ENCODE results near the gene KCNK15. TPM values are rescaled to one million over a fixed set of nuclear protein-coding genes. Genes with fewer than 3 reads are reported as not detected.

Gene KCNK15
- polyA plus RNA-seq, 1 donor (not counting 4 experiments of a cell fraction or from before 2014, with no cell fraction given), result not detected

GRCh38 chr20:44737116-44737515 is 8.5 kb upstream of the KCNK15 start:
- no peaks in the 10 kb centered on the region for H4K20me1 ChIP-seq (ENCODE audit: control insufficient read depth, extremely low read depth, insufficient read depth, low read length)
- no peak overlapping the region for H2AFZ ChIP-seq (ENCODE audit: control insufficient read depth, low read length)
- no peaks in the 10 kb centered on the region for H3K36me3 ChIP-seq (ENCODE audit: control insufficient read depth in 2 of 2, extremely low read depth in 1 of 2, insufficient read depth in 2 of 2, low read length in 2 of 2)
- H3K4me3 ChIP-seq (ENCODE audit: control insufficient read depth in 2 of 3, extremely low read depth in 1 of 3, insufficient read depth in 2 of 3, low read depth in 1 of 3, low read length in 3 of 3), result no peak overlapping the region
- no peak overlapping the region for H3K27ac ChIP-seq (ENCODE audit: control insufficient read depth, insufficient read depth, low read length)
- TF ChIP-seq EZH2 (IDR thresholded peaks at IDR 0.05; ENCODE audit: low read length) (no peak), CTCF (optimal IDR thresholded peaks at IDR 0.05 in 1 of 3, IDR thresholded peaks at IDR 0.05 in 1 of 3, conservative IDR thresholded peaks at IDR 0.05 in 1 of 3; ENCODE audit: extremely low read depth in 1 of 3, insufficient read depth in 2 of 3, low read length in 3 of 3) (no peak)
- dilution Hi-C loops (cut with MboI; ENCODE audit: extremely low pct_ligation_motif_present, low sequenced_read_pairs), result no loop called here
- DNase-seq (ENCODE audit: low read depth, low spot score) (no peak), FAIRE-seq (no peak)
- H3K4me1 ChIP-seq (ENCODE audit: control insufficient read depth, extremely low read depth, insufficient read depth, low read length), result peaks cover 7% of the 10 kb centered on the region
- no peak overlapping the region for H3K9ac ChIP-seq (ENCODE audit: control insufficient read depth, extremely low read depth, insufficient read depth, low read length)
- H3K27me3 ChIP-seq (ENCODE audit: control insufficient read depth, extremely low read depth, insufficient read depth, low read length), result peaks cover 4% of the 10 kb centered on the region
- no peaks in the 10 kb centered on the region for H3K9me3 ChIP-seq (ENCODE audit: control insufficient read depth, low read depth, low read length)
- no peaks in the 10 kb centered on the region for H3K79me2 ChIP-seq (ENCODE audit: control insufficient read depth, insufficient read depth, low read length)
- H3K9me1 ChIP-seq (ENCODE audit: control insufficient read depth, extremely low read depth, insufficient read depth, low read length), result no peaks in the 10 kb centered on the region
- H3K4me2 ChIP-seq (ENCODE audit: control insufficient read depth, extremely low read depth, insufficient read depth, low read depth, low read length), result no peak overlapping the region

DNA sequence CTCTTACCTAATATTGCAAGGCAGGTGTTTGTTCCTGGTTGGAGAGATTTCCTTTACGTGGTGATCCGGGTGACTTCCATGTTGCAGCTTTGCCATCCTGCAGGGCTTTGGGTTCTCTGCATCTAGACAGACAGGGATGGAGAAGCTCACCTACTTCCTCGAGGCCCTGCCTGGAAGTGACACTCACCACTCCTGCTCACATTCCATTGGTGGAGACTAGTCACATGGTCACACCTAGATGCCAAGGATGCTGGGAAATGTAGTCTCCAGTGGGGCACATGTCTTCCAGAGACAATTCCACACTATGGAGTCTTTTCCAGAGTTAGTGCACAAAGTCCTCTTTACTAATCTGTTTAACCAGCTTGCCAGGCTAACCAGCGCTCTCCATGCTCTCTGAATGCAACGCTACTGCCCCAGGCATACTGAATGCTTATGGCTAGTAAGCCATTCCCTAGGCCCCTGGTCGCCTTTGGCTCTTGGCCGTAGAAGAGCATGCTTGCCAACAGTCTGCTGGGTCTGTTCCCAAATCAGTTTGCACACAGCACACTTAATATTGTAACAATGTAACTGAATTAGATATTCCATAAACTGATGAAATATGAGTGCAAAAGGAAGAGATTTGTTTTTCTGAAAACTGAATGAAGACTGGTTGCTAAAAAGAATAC is 6.7 kb upstream of the KCNK15 start:
- peak; percentile 67 for FAIRE-seq

More for the DNA sequence above, 6.7 kb upstream of the KCNK15 start:
- Histone ChIP-seq H3K9me1 (ENCODE audit: control insufficient read depth, extremely low read depth, insufficient read depth, low read length) (no peaks in the 10 kb centered on the region), H3K27ac (ENCODE audit: control insufficient read depth, insufficient read depth, low read length) (no peak overlapping the region), H3K9me3 (ENCODE audit: control insufficient read depth, low read depth, low read length) (no peaks in the 10 kb centered on the region), H3K4me3 (ENCODE audit: control insufficient read depth in 2 of 3, extremely low read depth in 1 of 3, insufficient read depth in 2 of 3, low read depth in 1 of 3, low read length in 3 of 3) (no peak overlapping the region), H2AFZ (ENCODE audit: control insufficient read depth, low read length) (no peak overlapping the region), H3K4me2 (ENCODE audit: control insufficient read depth, extremely low read depth, insufficient read depth, low read depth, low read length) (no peak overlapping the region), H3K79me2 (ENCODE audit: control insufficient read depth, insufficient read depth, low read length) (no peaks in the 10 kb centered on the region), H4K20me1 (ENCODE audit: control insufficient read depth, extremely low read depth, insufficient read depth, low read length) (no peaks in the 10 kb centered on the region), H3K36me3 (ENCODE audit: control insufficient read depth in 2 of 2, extremely low read depth in 1 of 2, insufficient read depth in 2 of 2, low read length in 2 of 2) (no peaks in the 10 kb centered on the region), H3K9ac (ENCODE audit: control insufficient read depth, extremely low read depth, insufficient read depth, low read length) (no peak overlapping the region), H3K27me3 (ENCODE audit: control insufficient read depth, extremely low read depth, insufficient read depth, low read length) (peaks cover 19% of the 10 kb centered on the region), H3K4me1 (ENCODE audit: control insufficient read depth, extremely low read depth, insufficient read depth, low read length) (no peaks in the 10 kb centered on the region)
- dilution Hi-C loops (cut with MboI; ENCODE audit: extremely low pct_ligation_motif_present, low sequenced_read_pairs), result no loop called here
- no peak for DNase-seq (ENCODE audit: low read depth, low spot score)
- no peak for TF ChIP-seq EZH2 (IDR thresholded peaks at IDR 0.05; ENCODE audit: low read length)
- TF ChIP-seq CTCF (optimal IDR thresholded peaks at IDR 0.05 in 1 of 3, IDR thresholded peaks at IDR 0.05 in 1 of 3, conservative IDR thresholded peaks at IDR 0.05 in 1 of 3; ENCODE audit: extremely low read depth in 1 of 3, insufficient read depth in 2 of 3, low read length in 3 of 3), result no peak

Data from keratinocyte (primary cell).